A549 (cell line): ENCODE measurements around the gene PRTFDC1. TPM values are rescaled to one million over a fixed set of nuclear protein-coding genes. Genes with fewer than 3 reads are reported as not detected.

Experiments
- ATAC-seq, 2 experiments: fragments of 200-7000 bp in 1 of 2; fragments of >200 bp in 1 of 2; cut with Nextera tagmentation in 1 of 2; cut with Tn5 transposase in 1 of 2; 3 replicates each; pipeline versions ENCODE4 v1.8.0 to v1.9.1; 2018 to 2020; ENCODE audit warnings: mild to moderate bottlenecking in 1 of 2, moderate library complexity in 1 of 2
- CTCF ChIA-PET: fragments of 300-600 bp; sonication (Branson Sonifier 250); formaldehyde crosslinking; extraction: SDS; loops from one replicate; lab custom pipeline; 2021; ENCODE audit warnings: antibody characterized with exemption, inconsistent platforms; lab: Yijun Ruan, JAX
- POLR2A ChIA-PET: fragments of 350-600 bp; formaldehyde crosslinking; extraction: SDS; loops from one replicate; lab custom pipeline; 2021; ENCODE audit warnings: antibody characterized with exemption, inconsistent platforms; lab: Yijun Ruan, JAX
- DNase-seq, 2 experiments: peaks; one replicate each; pipeline versions ENCODE4 v3.0.0 to v3.0.0-alpha.2; 2011 to 2016; ENCODE audit warnings: low read depth in 1 of 2, low spot score in 1 of 2
- FAIRE-seq: peaks from 2 replicates; lab custom pipeline; 2011; peaks lifted over from hg19 to GRCh38; lab: Jason Lieb, UNC
- H3K27ac ChIP-seq, 2 experiments: fragments of >200 bp; sonication (Bioruptor Twin); formaldehyde crosslinking; 3 replicates each; pipeline ENCODE4 v1.5.1; 2016 to 2017
- H3K4me1 ChIP-seq: fragments of >200 bp; sonication (Bioruptor Twin); formaldehyde crosslinking; 3 replicates; pipeline ENCODE4 v1.6.1; 2016
- H3K4me2 ChIP-seq: fragments of >200 bp; sonication (Bioruptor Twin); formaldehyde crosslinking; 3 replicates; pipeline ENCODE4 v1.6.1; 2016
- H3K4me3 ChIP-seq: fragments of >200 bp; sonication (Bioruptor Twin); formaldehyde crosslinking; 3 replicates; pipeline ENCODE4 v1.5.1; 2016
- H3K9me3 ChIP-seq: fragments of >200 bp; sonication (Bioruptor Twin); formaldehyde crosslinking; 3 replicates; pipeline ENCODE4 v1.6.1; 2016
- ATOH8 ChIP-seq: fragments of 250-450 bp; sonication (Bioruptor Pico); IDR thresholded peaks from 2 replicates; pipeline ENCODE4 v1.5.0; 2020; ENCODE audit warnings: low read depth, mild to moderate bottlenecking, moderate library complexity
- CBX8 ChIP-seq: fragments of 200-600 bp; sonication (generic); IDR thresholded peaks from 2 replicates; pipeline ENCODE4 v1.6.1; 2016
- CEBPB ChIP-seq, 2 experiments: fragments of >200 bp in 1 of 2; sonication (Bioruptor Twin) in 1 of 2; formaldehyde crosslinking in 1 of 2; IDR thresholded peaks; 2 replicates each; pipeline ENCODE4 v1.6.1; 2012 to 2016
- CHD4 ChIP-seq: fragments of 200-600 bp; sonication (generic); IDR thresholded peaks from 2 replicates; pipeline ENCODE4 v1.6.1; 2016; ENCODE audit warnings: antibody characterized with exemption, mild to moderate bottlenecking, borderline replicate concordance
- E2F6 ChIP-seq: IDR thresholded peaks from 2 replicates; pipeline ENCODE4 v1.6.1; 2012; ENCODE audit warnings: low read depth, borderline replicate concordance
- FOSB ChIP-seq: fragments of 250-450 bp; sonication (Bioruptor Pico); IDR thresholded peaks from 2 replicates; pipeline ENCODE4 v1.5.0; 2020; ENCODE audit warnings: mild to moderate bottlenecking, moderate library complexity
- FOSL2 ChIP-seq, 2 experiments: fragments of 450-650 bp in 1 of 2; fragments of >200 bp in 1 of 2; sonication (Bioruptor Twin) in 1 of 2; formaldehyde crosslinking; IDR thresholded peaks; 2 replicates each; pipeline versions ENCODE4 v1.5.0 to v1.6.1; 2016 to 2020; ENCODE audit warnings: mild to moderate bottlenecking in 1 of 2, moderate library complexity in 1 of 2
- HDAC2 ChIP-seq: fragments of 200-600 bp; sonication (generic); IDR thresholded peaks from 2 replicates; pipeline ENCODE4 v1.6.1; 2016
- HEYL ChIP-seq: fragments of 250-450 bp; sonication (Bioruptor Pico); IDR thresholded peaks from 2 replicates; pipeline ENCODE4 v1.8.0; 2021; ENCODE audit warnings: mild to moderate bottlenecking, moderate library complexity
- HMGXB4 ChIP-seq: fragments of 250-450 bp; sonication (Bioruptor Pico); IDR thresholded peaks from 2 replicates; pipeline ENCODE4 v1.5.0; 2021; ENCODE audit warnings: mild to moderate bottlenecking, moderate library complexity, borderline replicate concordance
- JUNB ChIP-seq: fragments of >200 bp; sonication (Bioruptor Twin); formaldehyde crosslinking; IDR thresholded peaks from 2 replicates; pipeline ENCODE4 v1.6.1; 2016
- MAZ ChIP-seq: fragments of 150-350 bp; IDR thresholded peaks from 2 replicates; pipeline ENCODE4 v1.6.1; 2014; ENCODE audit warnings: antibody characterized with exemption, low read depth, low read length, borderline replicate concordance
- NFE2L2 ChIP-seq: fragments of 150-350 bp; conservative IDR thresholded peaks from 2 replicates; pipeline ENCODE4 v1.6.1; 2014; ENCODE audit warnings: low read length
- PBX3 ChIP-seq: IDR thresholded peaks from 2 replicates; pipeline ENCODE4 v1.6.1; 2012
- PHF8 ChIP-seq: fragments of 200-600 bp; sonication (generic); IDR thresholded peaks from 2 replicates; pipeline ENCODE4 v1.6.1; 2016; ENCODE audit warnings: low read depth, mild to moderate bottlenecking, antibody characterized with exemption, moderate library complexity, borderline replicate concordance
- POLR2AphosphoS2 ChIP-seq: conservative IDR thresholded peaks from 2 replicates; pipeline ENCODE4 v1.6.1; 2012; ENCODE audit warnings: low read length, improper control_type of control experiment, inconsistent platforms
- TFCP2L1 ChIP-seq: fragments of 250-450 bp; sonication (Bioruptor Pico); IDR thresholded peaks from 2 replicates; pipeline ENCODE4 v1.5.0; 2021; ENCODE audit warnings: mild to moderate bottlenecking
- ZNF302 ChIP-seq: fragments of 250-450 bp; sonication (Bioruptor Pico); IDR thresholded peaks from 2 replicates; pipeline ENCODE4 v1.9.0; 2021; ENCODE audit warnings: inconsistent platforms, mild to moderate bottlenecking, moderate library complexity
- WGBS: methylation state at CpG from one replicate; pipeline ENCODE4 v1.1.6; 2017; ENCODE audit errors: missing lambda C conversion rate; 5-methylcytosine and 5-hydroxymethylcytosine counted together
- polyA plus RNA-seq, 4 experiments: library from polyadenylated mRNA; depleted of rRNA in 3 of 4; stranded (reverse); fragments of >200 nt; fragmentation: RNase III in 1 of 4; extraction: RNeasy Plus Mini Kit Qiagen cat#74134 plus additional on column Dnase treatment in 1 of 4; gene quantifications; 2 replicates in 3 of 4; 3 replicates in 1 of 4; pipeline ENCODE4 v1.2.3, GENCODE V29; 2011 to 2017
- TF ChIP-seq, protein P1 (sequence below): IDR thresholded peaks from 2 replicates; pipeline ENCODE4 v1.6.1; 2012

Gene PRTFDC1
- polyA plus RNA-seq, 2 of the 4 experiments (the other 2 are of a cell fraction): 35.6 to 39.2 TPM

GRCh38 chr10:24908793-24909423 lies 43.5 kb downstream of the PRTFDC1 start:
- H3K4me1 ChIP-seq: peaks cover 27% of the 10 kb centered on the region
- H3K27ac ChIP-seq: peak overlapping the region; percentile 51 to 72; a peak in 5 of 6 replicates
- FAIRE-seq: no peak
- ChIA-PET CTCF (interaction anchor here (1.0 to 2.5 kb wide), 3 partner anchors 36 to 172 kb away, joined by 3 to 8 read pairs (median 5); no protein-coding TSS in a partner anchor), POLR2A (no interaction called here)
- DNase-seq: peak; percentile 25 to 53
- peaks cover 9% of the 10 kb centered on the region; the same call in 2 of the 3 replicates for H3K9me3 ChIP-seq
- H3K4me2 ChIP-seq: peak overlapping the region; percentile 57
- ATAC-seq: peak; percentile 92 to 94
- 50% methylated on average over 2 of the region's 2 CpGs for WGBS
- no peak overlapping the region for H3K4me3 ChIP-seq
- TF ChIP-seq HDAC2: no peak
- TF ChIP-seq TFCP2L1: no peak
- peak; percentile 72 for TF ChIP-seq JUNB
- TF ChIP-seq CEBPB (IDR thresholded peaks at IDR 0.05): peak in 1 of 2 experiments; percentile 64; a peak in 3 of 4 replicates
- TF ChIP-seq FOSL2 (IDR thresholded peaks at IDR 0.05): peak; percentile 88
- TF ChIP-seq FOSL2 (CRISPR knock-in tag; IDR thresholded peaks at IDR 0.05): peak; percentile 85
- TF ChIP-seq CBX8: no peak
- TF ChIP-seq CHD4: no peak
- no peak for TF ChIP-seq ATOH8 (CRISPR knock-in tag)

DNA sequence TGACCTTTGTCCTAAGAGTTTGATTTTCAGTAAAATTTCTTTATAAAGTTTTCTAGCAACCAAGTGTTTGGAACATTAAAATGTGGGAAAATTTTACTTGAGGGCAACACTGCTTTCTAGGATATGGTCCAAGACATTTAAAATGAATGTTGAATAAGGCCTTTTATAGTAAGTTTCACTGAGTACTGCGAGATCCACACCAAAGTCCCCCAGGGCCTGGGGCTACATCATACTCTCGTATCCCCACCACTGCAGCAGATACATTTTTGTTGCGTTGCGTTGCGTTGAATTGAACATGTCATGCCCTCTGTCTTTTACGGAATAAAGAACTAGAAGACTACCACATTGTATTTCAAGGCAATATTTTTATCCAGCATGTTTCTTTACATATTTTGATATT lies 44.5 kb downstream of the PRTFDC1 start:
- H3K27ac ChIP-seq: no peak overlapping the region; a peak in 1 of 6 replicates
- FAIRE-seq (no peak), DNase-seq (no peak), ATAC-seq (no peak)
- H3K4me3 ChIP-seq: no peak overlapping the region
- CTCF ChIA-PET: no interaction called here
- H3K4me1 ChIP-seq: peaks cover 36% of the 10 kb centered on the region
- POLR2A ChIA-PET: no interaction called here
- H3K9me3 ChIP-seq: peaks cover 9% of the 10 kb centered on the region; the same call in 2 of the 3 replicates
- H3K4me2 ChIP-seq: no peak overlapping the region
- 88% methylated on average over 6 of the region's 6 CpGs for WGBS
- TF ChIP-seq ZNF302 (CRISPR knock-in tag) (no peak), HMGXB4 (CRISPR knock-in tag) (no peak), HEYL (CRISPR knock-in tag) (no peak), NFE2L2 (no peak), E2F6 (no peak), PBX3 (no peak), JUNB (no peak), POLR2AphosphoS2 (no peak), PHF8 (no peak), FOSB (CRISPR knock-in tag) (no peak), MAZ (no peak)
- TF ChIP-seq, protein P1, sequence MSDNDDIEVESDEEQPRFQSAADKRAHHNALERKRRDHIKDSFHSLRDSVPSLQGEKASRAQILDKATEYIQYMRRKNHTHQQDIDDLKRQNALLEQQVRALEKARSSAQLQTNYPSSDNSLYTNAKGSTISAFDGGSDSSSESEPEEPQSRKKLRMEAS: no peak
